HG03135 (cell line): Measurements from ENCODE around the gene MLN.

ENCODE experiments used
- ATAC-seq: cut with Tn5 transposase; IDR thresholded peaks from one replicate; pipeline ENCODE4 v1.9.1; 2021; ENCODE audit warnings: mild to moderate bottlenecking, moderate library complexity; ENCODE audit not compliant: unreplicated experiment

Gene MLN

GRCh38 chr6:33774774-33775173 is 29.0 kb downstream of the MLN start:
- ATAC-seq = no peak

- no peak for ATAC-seq
These were observed 30.8 kb downstream of the MLN start for GRCh38 chr6:33772902-33773472.

- no peak for ATAC-seq
These were observed 31.5 kb downstream of the MLN start for GRCh38 chr6:33772082-33772830.

- no peak for ATAC-seq
These were observed 32.4 kb downstream of the MLN start for GRCh38 chr6:33771146-33772081.

- ATAC-seq = no peak
These were observed 33.0 kb downstream of the MLN start for GRCh38 chr6:33770833-33771145.

- ATAC-seq = no peak
These were observed 33.5 kb downstream of the MLN start for GRCh38 chr6:33770124-33770832.

- ATAC-seq = no peak
These were observed 34.5 kb downstream of the MLN start for GRCh38 chr6:33769248-33769821.

- no peak for ATAC-seq
These were observed 35.1 kb downstream of the MLN start for GRCh38 chr6:33768644-33769120.

GRCh38 chr6:33766921-33767907 is 36.6 kb downstream of the MLN start:
- no peak for ATAC-seq

GRCh38 chr6:33765368-33765767 is 38.4 kb downstream of the MLN start:
- ATAC-seq = no peak

- no peak for ATAC-seq
These were observed 39.8 kb downstream of the MLN start for GRCh38 chr6:33764036-33764435.

- ATAC-seq = no peak
These were observed 40.3 kb downstream of the MLN start for GRCh38 chr6:33763483-33763882.

- no peak for ATAC-seq
These were observed 41.1 kb downstream of the MLN start for GRCh38 chr6:33762713-33763112.

- ATAC-seq = no peak
These were observed 41.7 kb downstream of the MLN start for GRCh38 chr6:33761922-33762629.

- ATAC-seq = no peak
These were observed 42.3 kb downstream of the MLN start for GRCh38 chr6:33761581-33761921.

- ATAC-seq = no peak
These were observed 43.7 kb downstream of the MLN start for GRCh38 chr6:33759887-33760629.

GRCh38 chr6:33758815-33759216 is 45.0 kb downstream of the MLN start:
- no peak for ATAC-seq

- no peak for ATAC-seq
These were observed 45.9 kb downstream of the MLN start for GRCh38 chr6:33757906-33758305.
